ENCODE data around the gene KLHL6. TPM values are rescaled to one million over a fixed set of nuclear protein-coding genes. Genes with fewer than 3 reads are reported as not detected.
"Not testable (repeated sequence)": the region's sequence is repeated elsewhere in the genome, so short reads cannot be mapped to it uniquely, and the experiment has no call there.

KLHL6 gene
- total and polyA plus RNA-seq, 5 experiments from 2014 or later, result 7.6 to 59.0 (median 20.7) TPM

- POLR2A ChIA-PET, result no interaction called here
- H3K27me3 Mint-ChIP-seq, result no peaks in the 10 kb centered on the region
- H3K4me3 Mint-ChIP-seq, result no peak overlapping the region
- ATAC-seq (no peak), DNase-seq (no peak)
- H3K27ac Mint-ChIP-seq, result peak overlapping the region in 6 of 10 donors; percentile 10 to 76 (median 48)
- no peaks in the 10 kb centered on the region for H3K9me3 Mint-ChIP-seq
- H3K36me3 Mint-ChIP-seq, result peaks cover 0 to 36% (median 20%) of the 10 kb centered on the region in 3 donors
- H3K4me1 Mint-ChIP-seq, result peaks cover 10 to 20% (median 16%) of the 10 kb centered on the region in 4 donors
Observed at GRCh38 chr3:183487896-183488295, 67.6 kb downstream of the KLHL6 start.

DNA sequence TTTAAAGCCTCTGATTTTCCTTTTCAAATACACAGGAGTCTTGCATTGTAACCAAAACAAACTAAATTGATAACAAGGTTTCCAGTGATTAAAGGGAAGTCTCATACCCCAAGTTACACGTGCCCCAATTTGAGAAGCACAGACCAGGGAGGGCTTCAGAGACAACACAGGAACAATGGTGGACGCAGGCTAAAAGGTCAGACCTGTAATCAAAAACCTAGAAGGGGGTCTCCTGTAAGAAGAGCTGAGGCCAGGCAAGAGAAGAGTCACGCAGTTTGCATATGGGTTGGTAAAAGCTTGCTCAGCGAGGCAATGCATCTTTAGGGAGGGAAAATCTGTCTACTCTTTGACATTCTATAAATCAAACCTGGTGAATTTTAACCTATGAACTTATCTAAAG lies 68.5 kb downstream of the KLHL6 start:
- Mint-ChIP-seq H3K36me3 (peaks cover 0 to 28% (median 11%) of the 10 kb centered on the region in 3 donors), H3K4me3 (no peak overlapping the region), H3K27ac (peak overlapping the region in 8 of 10 donors; percentile 24 to 77 (median 60)), H3K27me3 (no peaks in the 10 kb centered on the region), H3K4me1 (peaks cover 10 to 20% (median 16%) of the 10 kb centered on the region in 4 donors), H3K9me3 (no peaks in the 10 kb centered on the region)
- no peak for ATAC-seq
- POLR2A ChIA-PET, result no interaction called here
- DNase-seq, result no peak

GRCh38 chr3:183486472-183486871 lies 69.0 kb downstream of the KLHL6 start:
- Mint-ChIP-seq H3K4me3 (no peak overlapping the region), H3K36me3 (peaks cover 0 to 22% (median 5%) of the 10 kb centered on the region in 3 donors), H3K27me3 (no peaks in the 10 kb centered on the region), H3K9me3 (no peaks in the 10 kb centered on the region), H3K4me1 (peaks cover 10 to 20% (median 14%) of the 10 kb centered on the region in 4 donors), H3K27ac (peak overlapping the region in 6 of 10 donors; percentile 24 to 77 (median 64))
- no peak for DNase-seq
- POLR2A ChIA-PET, result no interaction called here
- no peak for ATAC-seq

DNA sequence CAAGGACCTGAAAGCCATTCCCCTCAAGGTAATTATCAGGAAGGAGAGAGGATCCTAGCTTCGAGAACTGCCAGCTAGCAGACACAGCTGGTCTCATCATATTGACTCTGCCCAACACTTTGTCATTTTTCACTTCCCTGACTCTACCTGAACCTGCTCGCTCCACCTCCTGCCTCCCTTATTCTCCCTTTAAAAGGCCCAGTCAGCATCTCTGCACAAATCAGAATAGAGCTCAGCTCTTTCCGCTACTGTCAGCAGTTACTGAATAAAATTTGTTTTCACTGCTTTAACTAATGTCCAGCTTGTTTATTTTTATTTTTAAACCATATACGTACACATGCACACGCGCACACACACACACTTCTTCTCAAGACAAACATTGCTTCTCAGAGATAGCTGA lies 69.9 kb downstream of the KLHL6 start:
- ATAC-seq (no peak), DNase-seq (no peak)
- H3K27me3 Mint-ChIP-seq, result no peaks in the 10 kb centered on the region
- peak overlapping the region in 7 of 10 donors; percentile 1 to 80 (median 25) for H3K27ac Mint-ChIP-seq
- peaks cover 0 to 13% (median 0%) of the 10 kb centered on the region in 3 donors for H3K36me3 Mint-ChIP-seq
- POLR2A ChIA-PET, result no interaction called here
- H3K4me3 Mint-ChIP-seq, result no peak overlapping the region
- peaks cover 4 to 15% (median 9%) of the 10 kb centered on the region in 4 donors for H3K4me1 Mint-ChIP-seq
- no peaks in the 10 kb centered on the region for H3K9me3 Mint-ChIP-seq

DNA sequence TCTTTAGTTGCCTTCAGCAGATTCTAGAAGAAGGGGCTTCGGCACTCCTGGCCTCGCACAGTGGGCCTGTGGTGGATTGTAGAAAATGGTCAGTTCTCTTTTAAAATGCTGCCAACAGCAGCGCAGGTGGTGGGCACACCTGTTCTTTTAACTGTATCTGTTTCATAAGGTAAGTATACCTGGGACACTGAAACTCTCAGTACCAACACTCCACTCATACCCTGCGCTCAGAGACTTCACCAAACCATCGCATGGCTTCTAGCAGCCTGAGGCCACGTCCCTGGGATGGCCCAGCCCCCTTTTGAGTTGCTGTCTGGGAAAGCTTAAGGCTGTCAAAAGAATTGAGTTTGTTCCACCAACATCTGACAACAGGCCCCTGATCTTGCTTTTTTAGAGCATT lies 70.4 kb downstream of the KLHL6 start:
- DNase-seq, result no peak
- H3K27ac Mint-ChIP-seq, result peak overlapping the region in 5 of 10 donors; percentile 7 to 80 (median 69)
- no peak overlapping the region for H3K4me3 Mint-ChIP-seq
- no peaks in the 10 kb centered on the region for H3K27me3 Mint-ChIP-seq
- POLR2A ChIA-PET, result no interaction called here
- H3K36me3 Mint-ChIP-seq, result peaks cover 0 to 9% (median 0%) of the 10 kb centered on the region in 3 donors
- no peak for ATAC-seq
- H3K9me3 Mint-ChIP-seq, result no peaks in the 10 kb centered on the region
- peaks cover 4 to 10% (median 10%) of the 10 kb centered on the region in 4 donors for H3K4me1 Mint-ChIP-seq

DNA sequence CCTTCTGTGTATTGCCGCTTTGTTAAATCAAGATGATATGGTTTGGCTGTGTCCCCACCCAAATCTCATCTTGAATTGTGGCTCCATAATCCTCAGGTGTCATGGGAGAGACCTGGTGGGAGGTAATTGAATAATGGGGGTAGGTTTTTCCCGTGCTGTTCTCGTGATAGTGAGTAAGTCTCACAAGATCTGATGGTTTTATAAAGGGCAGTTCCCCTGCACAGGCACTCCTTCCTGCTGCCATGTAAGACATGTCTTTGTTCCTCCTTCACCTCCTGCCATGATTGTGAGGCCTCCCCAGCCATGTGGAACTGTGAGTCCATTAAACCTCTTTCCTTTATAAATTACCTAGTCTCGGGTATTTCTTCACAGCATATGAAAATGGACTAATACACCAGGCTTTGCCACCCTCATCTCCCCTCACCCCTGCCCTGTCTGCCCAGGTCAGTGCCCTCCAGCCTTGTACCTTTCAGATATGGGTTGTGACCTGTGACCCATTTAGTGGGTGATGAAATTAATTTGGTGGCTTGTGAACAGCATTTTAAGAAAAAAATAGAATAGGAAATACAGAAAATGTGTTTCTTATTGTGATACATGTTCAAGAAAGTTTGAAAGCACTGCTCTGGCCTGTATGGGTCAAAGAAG lies 71.0 kb downstream of the KLHL6 start:
- peak overlapping the region in 9 of 10 donors; percentile 7 to 80 (median 63) for H3K27ac Mint-ChIP-seq
- ATAC-seq (no peak), DNase-seq (no peak)
- POLR2A ChIA-PET, result no interaction called here
- H3K4me1 Mint-ChIP-seq, result peaks cover 4 to 10% (median 7%) of the 10 kb centered on the region in 4 donors
- no peak overlapping the region for H3K4me3 Mint-ChIP-seq
- H3K36me3 Mint-ChIP-seq, result peaks cover 0 to 5% (median 0%) of the 10 kb centered on the region in 3 donors
- no peaks in the 10 kb centered on the region for H3K27me3 Mint-ChIP-seq
- no peaks in the 10 kb centered on the region for H3K9me3 Mint-ChIP-seq

DNA sequence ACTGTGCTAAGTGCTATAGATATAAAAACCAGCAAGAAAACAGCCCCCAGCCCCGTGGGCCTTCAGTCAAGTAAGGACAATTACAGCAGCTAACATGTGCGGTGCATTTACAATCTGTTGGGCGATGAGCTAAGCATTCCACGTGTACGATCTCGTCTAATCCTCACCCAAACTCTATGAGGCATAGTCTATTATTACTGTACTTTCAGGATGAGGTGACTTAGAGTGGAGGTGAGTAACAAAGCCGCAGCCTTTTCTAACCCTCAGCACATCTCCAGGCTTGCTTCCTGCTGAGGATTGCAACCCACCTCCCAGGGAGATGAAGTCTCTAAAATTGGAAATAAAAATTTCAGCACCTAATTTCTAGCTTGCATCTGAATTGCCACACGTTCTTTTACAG lies 73.9 kb downstream of the KLHL6 start:
- Mint-ChIP-seq H3K27me3 (no peaks in the 10 kb centered on the region), H3K36me3 (no peaks in the 10 kb centered on the region), H3K4me3 (no peak overlapping the region), H3K4me1 (peaks cover 2 to 8% (median 7%) of the 10 kb centered on the region in 4 donors), H3K9me3 (no peaks in the 10 kb centered on the region), H3K27ac (peak overlapping the region in 1 of 10 donors; percentile 49)
- ATAC-seq (no peak), DNase-seq (no peak)
- POLR2A ChIA-PET, result no interaction called here

GRCh38 chr3:183478501-183478900 lies 77.0 kb downstream of the KLHL6 start:
- no peak for ATAC-seq
- Mint-ChIP-seq H3K36me3 (no peaks in the 10 kb centered on the region), H3K9me3 (no peaks in the 10 kb centered on the region), H3K27me3 (peaks cover 0 to 3% (median 0%) of the 10 kb centered on the region in 5 donors), H3K4me3 (no peak overlapping the region), H3K27ac (no peak overlapping the region), H3K4me1 (peaks cover 0 to 8% (median 3%) of the 10 kb centered on the region in 4 donors)
- DNase-seq, result no peak
- POLR2A ChIA-PET, result no interaction called here

GRCh38 chr3:183477801-183478456 lies 77.6 kb downstream of the KLHL6 start:
- Mint-ChIP-seq H3K9me3 (no peaks in the 10 kb centered on the region), H3K27me3 (peaks cover 0 to 3% (median 0%) of the 10 kb centered on the region in 5 donors), H3K27ac (no peak overlapping the region), H3K36me3 (no peaks in the 10 kb centered on the region), H3K4me1 (peaks cover 0 to 8% (median under 1%) of the 10 kb centered on the region in 4 donors), H3K4me3 (no peak overlapping the region)
- no peak for DNase-seq
- ATAC-seq, result no peak
- POLR2A ChIA-PET, result interaction anchor here (0.7 kb wide), 1 partner anchor 320 kb away, joined by 4 read pairs; no protein-coding TSS in a partner anchor

GRCh38 chr3:183475764-183476162 lies 79.7 kb downstream of the KLHL6 start:
- not testable (repeated sequence) for H3K4me1 Mint-ChIP-seq, H3K27me3 Mint-ChIP-seq, H3K36me3 Mint-ChIP-seq, ATAC-seq, DNase-seq, H3K9me3 Mint-ChIP-seq, H3K4me3 Mint-ChIP-seq
- peak overlapping the region in 1 of 10 donors; percentile 76 for H3K27ac Mint-ChIP-seq
- POLR2A ChIA-PET, result interaction anchor here (0.6 kb wide), 1 partner anchor 319 kb away, joined by 8 read pairs; no protein-coding TSS in a partner anchor

GRCh38 chr3:183475016-183475763 lies 80.3 kb downstream of the KLHL6 start:
- ATAC-seq (no peak), DNase-seq (no peak)
- Mint-ChIP-seq H3K4me3 (no peak overlapping the region), H3K27ac (no peak overlapping the region), H3K27me3 (peaks cover 0 to 7% (median 0%) of the 10 kb centered on the region in 5 donors), H3K9me3 (no peaks in the 10 kb centered on the region), H3K36me3 (no peaks in the 10 kb centered on the region), H3K4me1 (peaks cover 0 to 4% (median 1%) of the 10 kb centered on the region in 4 donors)
- POLR2A ChIA-PET, result interaction anchor here (0.6 kb wide), 1 partner anchor 320 kb away, joined by 8 read pairs; no protein-coding TSS in a partner anchor

- H3K4me1 Mint-ChIP-seq, result peaks cover 4 to 8% (median 5%) of the 10 kb centered on the region in 4 donors
- DNase-seq, result no peak
- H3K27me3 Mint-ChIP-seq, result peaks cover 0 to 7% (median 0%) of the 10 kb centered on the region in 5 donors
- H3K27ac Mint-ChIP-seq, result no peak overlapping the region
- POLR2A ChIA-PET, result no interaction called here
- no peak overlapping the region for H3K4me3 Mint-ChIP-seq
- ATAC-seq, result no peak
- no peaks in the 10 kb centered on the region for H3K9me3 Mint-ChIP-seq
- no peaks in the 10 kb centered on the region for H3K36me3 Mint-ChIP-seq
Observed at GRCh38 chr3:183473969-183474368, 81.5 kb downstream of the KLHL6 start.
